Mucosa of descending colon (tissue), 3 donors: ENCODE measurements around the gene SPIRE2. TPM values are rescaled to one million over a fixed set of nuclear protein-coding genes. Genes with fewer than 3 reads are reported as not detected.
"Not testable (repeated sequence)": the region's sequence is repeated elsewhere in the genome, so short reads cannot be mapped to it uniquely, and the experiment has no call there.

Source experiments
- ATAC-seq: fragments of 200-7000 bp; cut with Tn5 transposase; one replicate; pipeline ENCODE4 v1.9.1; 2020; ENCODE audit warnings: mild to moderate bottlenecking, moderate library complexity
- DNase-seq, 3 donors: peaks; one replicate each; pipeline ENCODE4 v3.0.0-alpha.2; 2020
- H3K36me3 ChIP-seq: fragments of 200-600 bp; one replicate; pipeline ENCODE4 v1.8.0; 2021; ENCODE audit warnings: low read depth, mild to moderate bottlenecking
- H3K4me1 ChIP-seq: fragments of 200-600 bp; one replicate; pipeline ENCODE4 v1.8.0; 2021; ENCODE audit warnings: low read depth, mild to moderate bottlenecking
- H3K4me3 ChIP-seq: fragments of 200-600 bp; one replicate; pipeline ENCODE4 v1.8.0; 2021; ENCODE audit warnings: mild to moderate bottlenecking
- H3K9me3 ChIP-seq: fragments of 200-600 bp; one replicate; pipeline ENCODE4 v1.8.0; 2021; ENCODE audit warnings: mild to moderate bottlenecking
- CTCF ChIP-seq: fragments of 200-600 bp; IDR thresholded peaks from one replicate; pipeline ENCODE4 v1.8.0; 2022; ENCODE audit warnings: antibody characterized with exemption, mild to moderate bottlenecking
- intact Hi-C, 2 donors: fragments of 100-400 bp; cut with DNase I in 1 of 2; cut with micrococcal nuclease in 1 of 2; formaldehyde crosslinking; loops; one replicate each; pipeline versions ENCODE4 v1.11.0 to v1.11.1; 2022; cut with DNase I, micrococcal nuclease
- total RNA-seq, 3 donors: library from RNA; stranded (reverse); fragmentation: NEBNext Ultra II Directional in 2 of 3; extraction: Animal tissue kit (Norgen Biotek cat#: 25700) in 2 of 3; gene quantifications; one replicate each; pipeline versions ENCODE4 v1.2.1 to v1.2.4, GENCODE V29; 2021 to 2023
- donor health status: DM: no; HTN: no; CAD: no; lungs with moderate emphysema.
- donor health status: DM: no; HTN: no; CAD: no.
- donor health status: DM: no; HTN: yes; CAD: no.

Gene SPIRE2
- total RNA-seq, 3 donors from 2014 or later = 52.5 to 118 (median 84.2) TPM

GRCh38 chr16:89827383-89828198 lies 684 bp upstream of the SPIRE2 start:
- no peak for TF ChIP-seq CTCF
- intact Hi-C loops = no loop called here
- Histone ChIP-seq H3K4me3 (peak overlapping the region; percentile 19), H3K9me3 (no peaks in the 10 kb centered on the region), H3K36me3 (no peaks in the 10 kb centered on the region), H3K4me1 (peaks cover 15% of the 10 kb centered on the region)
- ATAC-seq (peak; percentile 54), DNase-seq (peak in 2 of 3 donors; percentile 74 to 78)

- ATAC-seq (peak; percentile 21), DNase-seq (peak in 1 of 3 donors; percentile 74)
- Histone ChIP-seq H3K36me3 (no peaks in the 10 kb centered on the region), H3K4me3 (peak overlapping the region; percentile 50), H3K4me1 (peaks cover 10% of the 10 kb centered on the region), H3K9me3 (no peaks in the 10 kb centered on the region)
- intact Hi-C loops = no loop called here
- no peak for TF ChIP-seq CTCF
Measured at GRCh38 chr16:89828870-89829629, 775 bp downstream of the SPIRE2 start.

GRCh38 chr16:89829630-89830437 lies 1.6 kb downstream of the SPIRE2 start:
- intact Hi-C loops = no loop called here
- H3K36me3 ChIP-seq = no peaks in the 10 kb centered on the region
- H3K9me3 ChIP-seq = no peaks in the 10 kb centered on the region
- TF ChIP-seq CTCF = no peak
- peak; percentile 57 for ATAC-seq
- no peak overlapping the region for H3K4me3 ChIP-seq
- DNase-seq = peak; percentile 72 to 81 (median 78)
- peaks cover 10% of the 10 kb centered on the region for H3K4me1 ChIP-seq

- DNase-seq = no peak
- intact Hi-C loops = no loop called here
- TF ChIP-seq CTCF = no peak
- no peak for ATAC-seq
- Histone ChIP-seq H3K4me1 (peaks cover 20% of the 10 kb centered on the region), H3K4me3 (no peak overlapping the region), H3K36me3 (no peaks in the 10 kb centered on the region), H3K9me3 (no peaks in the 10 kb centered on the region)
Measured at GRCh38 chr16:89831810-89832328, 3.6 kb downstream of the SPIRE2 start.

GRCh38 chr16:89833664-89834363 lies 5.5 kb downstream of the SPIRE2 start:
- DNase-seq (peak; percentile 93 to 96 (median 94)), ATAC-seq (peak; percentile 79)
- H3K36me3 ChIP-seq, H3K9me3 ChIP-seq, H3K4me3 ChIP-seq, intact Hi-C loops: not testable (repeated sequence)
- peaks cover 30% of the 10 kb centered on the region for H3K4me1 ChIP-seq

GRCh38 chr16:89834813-89835363 lies 6.6 kb downstream of the SPIRE2 start:
- H3K9me3 ChIP-seq, intact Hi-C loops, H3K36me3 ChIP-seq, H3K4me3 ChIP-seq, ATAC-seq, DNase-seq: not testable (repeated sequence)
- H3K4me1 ChIP-seq = peaks cover 31% of the 10 kb centered on the region

- H3K4me3 ChIP-seq, ATAC-seq, H3K9me3 ChIP-seq, DNase-seq, intact Hi-C loops, H3K36me3 ChIP-seq: not testable (repeated sequence)
- peaks cover 31% of the 10 kb centered on the region for H3K4me1 ChIP-seq
Measured at GRCh38 chr16:89836484-89836883, 8.2 kb downstream of the SPIRE2 start.
